ENCODE data around the gene TAF13.
A peak's percentile ranks its signal among the peaks of the same experiment; 100 is the strongest.
"Not testable (repeated sequence)": the region's sequence is repeated elsewhere in the genome, so short reads cannot be mapped to it uniquely, and the experiment has no call there.

Gene TAF13

GRCh38 chr1:109045595-109045994, 30.2 kb downstream of the TAF13 start:
- no peak for DNase-seq

DNA sequence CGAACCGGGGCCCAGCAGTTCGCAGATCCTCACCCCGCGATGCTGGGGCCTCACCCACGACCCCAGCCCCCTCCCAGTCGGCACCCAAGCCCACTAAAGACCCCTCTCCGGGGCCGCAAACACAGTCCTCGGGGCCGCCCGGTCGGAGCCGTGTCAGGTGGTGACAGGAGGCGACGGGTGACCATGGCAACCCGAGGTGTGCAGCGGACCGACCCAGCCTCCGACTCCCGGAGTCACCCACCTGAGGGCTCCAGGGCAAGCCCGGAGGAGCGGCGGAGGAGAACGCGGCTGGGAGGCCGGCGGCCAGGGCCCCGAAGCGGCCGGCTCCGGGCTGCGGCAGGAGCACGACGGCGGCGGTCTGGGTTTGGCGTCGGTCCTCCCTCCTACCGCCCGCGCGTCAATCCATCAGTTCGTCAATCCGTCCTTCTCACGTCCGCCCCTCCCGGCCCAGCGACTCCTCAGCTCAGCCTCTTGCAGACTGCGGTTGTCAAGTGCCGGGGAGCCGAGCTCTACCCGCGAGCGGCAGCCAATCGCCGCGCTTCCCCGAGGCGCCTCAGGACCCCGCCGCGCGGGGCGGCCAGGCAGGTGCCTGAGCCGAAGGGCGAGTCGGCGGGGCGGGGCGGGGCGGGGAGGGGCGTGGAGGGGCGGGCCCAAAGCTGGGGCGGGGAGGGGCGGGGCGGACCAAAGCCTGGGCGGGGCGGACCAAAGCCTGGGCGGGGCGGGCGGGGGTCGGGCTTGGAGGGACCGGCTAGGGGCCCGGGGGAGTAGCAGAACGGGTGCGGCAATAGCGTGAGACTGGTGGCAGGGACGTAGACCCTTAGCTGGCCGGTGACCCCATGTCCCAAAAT, 34.0 kb downstream of the TAF13 start, which contains the start of gene WDR47:
Gene WDR47, minus strand, starts transcription at position 482 of the 848 bp plus-strand sequence. CDS start 18,590 bp downstream, outside the sequence.
- peak; percentile 95 for DNase-seq

DNA sequence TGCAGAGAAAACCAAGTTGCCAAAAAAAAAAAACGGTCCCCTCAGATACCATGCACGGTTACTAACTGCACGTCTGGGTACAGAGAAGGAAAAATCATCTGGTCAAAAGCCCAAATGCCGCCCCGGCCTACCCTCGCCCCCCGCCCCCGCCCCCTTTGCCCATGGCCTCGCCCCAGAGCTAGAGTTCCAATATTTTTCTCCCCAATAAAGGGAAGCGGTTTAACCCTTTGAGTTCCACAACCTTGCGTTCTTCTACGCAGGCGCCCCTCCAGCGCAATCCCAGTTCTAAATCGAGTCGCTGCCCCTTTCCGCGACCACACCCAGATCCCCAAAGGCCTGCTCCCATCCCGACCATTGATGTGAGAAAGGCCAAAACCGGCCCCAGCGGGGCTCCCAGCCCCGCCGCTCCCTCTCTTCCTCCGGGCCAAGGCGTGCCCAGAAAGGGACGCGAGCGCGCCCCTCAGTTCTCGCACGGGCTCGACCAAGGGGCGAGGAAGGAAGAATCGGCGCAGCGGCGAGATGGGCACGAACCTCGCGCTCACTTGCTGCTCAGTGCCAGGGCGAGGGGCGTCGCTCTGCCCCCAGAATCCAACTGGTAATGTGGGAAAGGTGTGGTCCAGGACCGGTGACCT, 34.7 kb downstream of the TAF13 start:
- DNase-seq, result no peak

DNA sequence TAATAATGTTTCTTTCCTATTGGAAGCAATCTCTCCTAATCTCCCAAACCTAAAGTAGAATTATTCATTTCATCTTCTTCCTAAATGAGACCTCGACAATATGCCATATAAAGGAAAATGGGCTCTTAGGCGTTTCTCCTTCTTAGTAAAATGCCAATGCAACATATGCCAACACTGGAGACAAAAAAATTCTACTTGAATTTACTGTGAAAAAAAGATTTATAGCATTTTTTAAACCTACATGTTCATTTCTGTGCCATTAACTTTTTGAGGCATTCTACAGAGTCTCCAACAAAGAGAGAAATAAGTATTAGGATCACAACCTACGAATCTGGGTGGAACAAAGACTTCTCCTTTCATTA, 35.2 kb downstream of the TAF13 start:
- DNase-seq, result no peak

DNA sequence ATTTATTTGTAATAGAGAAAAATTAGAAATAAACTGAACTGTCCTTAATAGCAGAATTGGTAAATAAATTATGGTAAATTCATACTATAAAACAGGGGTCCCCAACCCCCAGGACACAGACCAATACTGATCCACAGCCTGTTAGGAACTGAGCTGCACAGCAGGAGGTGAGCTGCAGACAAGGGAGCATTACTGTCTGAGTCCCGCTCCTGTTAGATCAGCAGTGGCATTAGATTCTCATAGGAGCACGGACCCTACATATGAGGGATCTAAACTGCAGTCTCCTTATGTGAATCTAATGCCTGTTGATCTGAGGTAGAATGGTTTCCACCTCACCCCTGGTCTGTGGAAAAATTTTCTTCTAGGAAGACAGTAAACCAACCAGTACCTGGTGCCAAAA, 41.4 kb downstream of the TAF13 start:
- no peak for DNase-seq

- DNase-seq, result not testable (repeated sequence)
Observed at GRCh38 chr1:109029493-109029892, 46.3 kb downstream of the TAF13 start.

DNA sequence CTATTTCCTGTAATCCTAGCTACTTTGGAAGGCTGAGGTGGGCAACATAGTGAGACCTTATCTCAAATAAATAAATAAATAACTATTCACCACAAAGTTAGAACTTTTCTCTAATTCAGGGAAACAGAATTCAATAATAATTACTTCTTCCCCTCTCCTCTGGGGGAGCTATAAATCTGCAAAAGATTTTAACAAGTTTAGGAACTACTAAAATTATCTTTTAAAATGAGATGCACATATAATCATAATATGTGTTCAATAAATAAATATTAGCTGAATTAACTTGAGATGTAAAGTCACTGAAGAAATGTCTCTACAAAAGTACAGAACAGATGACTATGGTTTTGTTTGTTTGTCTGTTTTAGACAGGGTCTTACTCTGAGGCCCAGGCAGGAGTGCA, 48.0 kb downstream of the TAF13 start:
- DNase-seq, result no peak

DNA sequence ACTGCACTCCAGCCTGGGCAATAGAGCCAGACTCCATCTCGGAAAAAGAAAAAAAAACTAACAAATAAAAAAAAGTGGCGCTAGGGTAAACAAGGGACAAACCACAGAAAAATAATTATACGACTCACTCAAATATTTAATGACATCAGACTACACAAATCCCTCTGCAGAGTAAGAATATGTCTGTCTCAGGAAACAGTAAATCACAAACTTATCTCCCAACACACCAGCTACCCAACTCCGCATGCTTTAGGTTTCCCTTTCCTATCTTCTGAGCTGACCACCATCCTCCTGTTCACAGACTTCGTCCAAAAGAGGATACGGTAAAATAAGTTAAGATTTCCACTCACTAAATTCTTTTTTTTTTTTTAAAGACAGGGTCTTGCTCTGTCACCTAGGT, 50.1 kb downstream of the TAF13 start:
- no peak for DNase-seq

DNA sequence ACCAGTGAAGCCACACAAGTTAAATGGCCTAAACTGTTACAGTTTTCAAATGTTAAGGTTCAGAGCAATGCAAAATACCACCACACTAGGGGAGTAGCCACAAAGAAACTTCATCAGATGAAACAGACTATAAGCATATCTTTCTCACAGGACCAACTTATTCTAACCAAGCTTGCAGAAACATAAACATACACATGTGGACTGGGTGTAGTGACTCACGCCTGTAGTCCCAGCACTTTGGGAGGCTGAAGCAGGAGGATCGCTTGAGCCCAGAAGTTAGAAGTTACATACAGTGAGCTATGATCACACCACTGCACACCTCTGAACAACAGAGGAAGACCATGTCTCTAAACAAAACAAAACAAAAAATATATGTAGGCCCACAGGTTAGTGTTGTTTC, 51.2 kb downstream of the TAF13 start:
- DNase-seq, result no peak

DNA sequence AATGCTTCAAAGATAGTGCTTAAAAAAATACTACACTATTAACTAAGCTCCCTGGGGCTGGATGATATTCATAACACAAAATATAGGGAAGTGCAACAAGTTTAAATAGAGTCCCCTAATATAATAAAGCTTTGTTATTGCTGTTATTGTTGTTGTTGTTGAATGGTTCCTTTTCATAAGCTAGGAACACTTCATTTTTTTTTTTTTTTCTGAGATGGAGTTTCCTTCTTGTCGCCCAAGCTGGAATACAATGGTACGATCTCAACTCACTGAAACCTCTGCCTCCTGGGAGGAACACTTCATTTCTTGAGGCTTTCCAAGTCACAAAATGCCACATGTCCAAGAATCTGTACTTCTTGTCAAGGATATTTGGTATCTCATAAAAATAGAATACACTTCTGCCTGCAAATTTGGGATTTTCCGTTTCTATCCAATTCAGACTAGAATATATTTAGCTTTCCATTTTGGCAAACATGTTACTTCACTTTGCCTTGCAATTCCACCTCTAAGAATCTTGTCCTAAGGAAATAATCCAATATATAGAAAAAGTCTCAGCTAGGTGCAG, 55.0 kb downstream of the TAF13 start:
- no peak for DNase-seq

GRCh38 chr1:109017719-109018118, 58.1 kb downstream of the TAF13 start:
- DNase-seq, result not testable (repeated sequence)

GRCh38 chr1:109017134-109017533, 58.7 kb downstream of the TAF13 start:
- no peak for DNase-seq
